ENCODE data around the gene KCNC1.

KCNC1 gene

GRCh38 chr11:17772704-17773600 is 38.4 kb downstream of the KCNC1 start:
- Histone ChIP-seq H3K9me2 (ENCODE audit: low read depth, low read length) (no peaks in the 10 kb centered on the region), H3F3A (ENCODE audit: insufficient read depth, low read length) (no peaks in the 10 kb centered on the region), H3K9me3 (ENCODE audit: low read length) (no peaks in the 10 kb centered on the region), H3K4me1 (ENCODE audit: insufficient read depth, low read length, severe bottlenecking) (no peaks in the 10 kb centered on the region), H3K79me2 (ENCODE audit: insufficient read depth, low read length) (no peaks in the 10 kb centered on the region), H3K4me2 (ENCODE audit: low read length) (no peak overlapping the region), H4K20me1 (ENCODE audit: insufficient read depth, low read length) (no peaks in the 10 kb centered on the region), H3K4me3 (ENCODE audit: low read depth, low read length, poor library complexity, severe bottlenecking) (no peak overlapping the region), H3K36me3 (ENCODE audit: insufficient read depth, low read length) (no peaks in the 10 kb centered on the region), H2AFZ (ENCODE audit: low read length) (no peak overlapping the region), H3K27me3 (ENCODE audit: insufficient read depth, low read length) (no peaks in the 10 kb centered on the region), H3K27ac (ENCODE audit: low read depth, low read length, poor library complexity, severe bottlenecking) (no peak overlapping the region), H3K9ac (ENCODE audit: low read length) (no peak overlapping the region)
- TF ChIP-seq EZH2 (IDR thresholded peaks at IDR 0.05; ENCODE audit: borderline replicate concordance, low read length) (no peak), CTCF (IDR thresholded peaks at IDR 0.05; ENCODE audit: low read length) (no peak)

GRCh38 chr11:17773674-17774073 is 39.1 kb downstream of the KCNC1 start:
- no peak overlapping the region for H3K27ac ChIP-seq (ENCODE audit: low read depth, low read length, poor library complexity, severe bottlenecking)
- H3K4me1 ChIP-seq (ENCODE audit: insufficient read depth, low read length, severe bottlenecking) = no peaks in the 10 kb centered on the region
- H4K20me1 ChIP-seq (ENCODE audit: insufficient read depth, low read length) = no peaks in the 10 kb centered on the region
- H3K9me3 ChIP-seq (ENCODE audit: low read length) = no peaks in the 10 kb centered on the region
- no peaks in the 10 kb centered on the region for H3K36me3 ChIP-seq (ENCODE audit: insufficient read depth, low read length)
- no peak overlapping the region for H2AFZ ChIP-seq (ENCODE audit: low read length)
- no peaks in the 10 kb centered on the region for H3K9me2 ChIP-seq (ENCODE audit: low read depth, low read length)
- no peak for TF ChIP-seq CTCF (IDR thresholded peaks at IDR 0.05; ENCODE audit: low read length)
- no peak for TF ChIP-seq EZH2 (IDR thresholded peaks at IDR 0.05; ENCODE audit: borderline replicate concordance, low read length)
- no peak overlapping the region for H3K9ac ChIP-seq (ENCODE audit: low read length)
- H3K4me2 ChIP-seq (ENCODE audit: low read length) = no peak overlapping the region
- H3K4me3 ChIP-seq (ENCODE audit: low read depth, low read length, poor library complexity, severe bottlenecking) = no peak overlapping the region
- H3F3A ChIP-seq (ENCODE audit: insufficient read depth, low read length) = no peaks in the 10 kb centered on the region
- no peaks in the 10 kb centered on the region for H3K27me3 ChIP-seq (ENCODE audit: insufficient read depth, low read length)
- H3K79me2 ChIP-seq (ENCODE audit: insufficient read depth, low read length) = no peaks in the 10 kb centered on the region

- no peak overlapping the region for H3K4me2 ChIP-seq (ENCODE audit: low read length)
Measured at GRCh38 chr11:17774232-17775034, 39.9 kb downstream of the KCNC1 start.

More at GRCh38 chr11:17774232-17775034, 39.9 kb downstream of the KCNC1 start:
- Histone ChIP-seq H2AFZ (ENCODE audit: low read length) (no peak overlapping the region), H3K79me2 (ENCODE audit: insufficient read depth, low read length) (no peaks in the 10 kb centered on the region), H3K4me1 (ENCODE audit: insufficient read depth, low read length, severe bottlenecking) (no peaks in the 10 kb centered on the region), H3K27ac (ENCODE audit: low read depth, low read length, poor library complexity, severe bottlenecking) (no peak overlapping the region), H3K9me3 (ENCODE audit: low read length) (no peaks in the 10 kb centered on the region), H4K20me1 (ENCODE audit: insufficient read depth, low read length) (no peaks in the 10 kb centered on the region), H3K9ac (ENCODE audit: low read length) (no peak overlapping the region), H3F3A (ENCODE audit: insufficient read depth, low read length) (no peaks in the 10 kb centered on the region), H3K36me3 (ENCODE audit: insufficient read depth, low read length) (no peaks in the 10 kb centered on the region), H3K27me3 (ENCODE audit: insufficient read depth, low read length) (no peaks in the 10 kb centered on the region), H3K9me2 (ENCODE audit: low read depth, low read length) (no peaks in the 10 kb centered on the region), H3K4me3 (ENCODE audit: low read depth, low read length, poor library complexity, severe bottlenecking) (no peak overlapping the region)
- no peak for TF ChIP-seq CTCF (IDR thresholded peaks at IDR 0.05; ENCODE audit: low read length)
- no peak for TF ChIP-seq EZH2 (IDR thresholded peaks at IDR 0.05; ENCODE audit: borderline replicate concordance, low read length)

Data from OCI-LY1 (cell line).